Measurements from ENCODE around the gene LBH. TPM values are rescaled to one million over a fixed set of nuclear protein-coding genes. Genes with fewer than 3 reads are reported as not detected.

LBH gene
- total RNA-seq, 1 experiment from 2014 or later, result 159 TPM

DNA sequence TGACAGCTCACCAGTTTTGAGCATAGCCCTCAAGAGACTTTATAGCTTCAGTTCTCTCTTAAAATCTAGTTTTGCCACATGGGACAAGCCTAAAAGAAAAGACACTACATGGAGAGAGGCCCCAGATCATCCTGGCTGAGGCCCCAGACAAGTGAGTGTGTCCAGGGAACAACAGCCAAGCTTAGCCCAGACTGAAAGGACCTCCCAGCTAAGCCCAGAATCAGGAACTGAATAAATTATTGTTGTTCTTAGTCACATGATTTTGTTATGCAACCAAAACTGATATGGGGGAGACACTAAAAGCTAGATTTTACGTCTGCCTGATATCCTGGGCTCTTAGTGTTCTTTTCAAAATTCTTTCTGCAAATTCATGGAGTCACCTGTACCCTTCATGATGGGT lies 29.3 kb upstream of the LBH start:
- H3K27ac Mint-ChIP-seq (ENCODE audit: unreplicated experiment), result no peak overlapping the region
- ChIA-PET CTCF (interaction anchor here (0.7 to 1.2 kb wide), 2 partner anchors 37 to 139 kb away, joined by 3 to 5 read pairs; no protein-coding TSS in a partner anchor), POLR2A (interaction anchor here (0.5 to 0.6 kb wide), 2 partner anchors 31 to 38 kb away, joined by 3 to 14 read pairs; no protein-coding TSS in a partner anchor)

GRCh38 chr2:30203156-30203555 lies 28.2 kb upstream of the LBH start:
- no TSS peak for BruUV-seq (replicated peaks)
- Mint-ChIP-seq H3K27ac (ENCODE audit: unreplicated experiment) (no peak overlapping the region), H3K9me3 (ENCODE audit: unreplicated experiment) (no peaks in the 10 kb centered on the region), H3K36me3 (ENCODE audit: insufficient read depth, unreplicated experiment) (no peaks in the 10 kb centered on the region), H3K4me1 (ENCODE audit: low read depth, unreplicated experiment) (no peaks in the 10 kb centered on the region), H3K27me3 (ENCODE audit: insufficient read depth, unreplicated experiment) (no peaks in the 10 kb centered on the region), H3K4me3 (ENCODE audit: unreplicated experiment) (no peak overlapping the region)
- Histone ChIP-seq H3K4me1 (no peaks in the 10 kb centered on the region), H3K36me3 (ENCODE audit: control insufficient read depth, insufficient read depth, low read length) (no peaks in the 10 kb centered on the region), H3K9me3 (no peaks in the 10 kb centered on the region), H3K27me3 (replicated peaks; ENCODE audit: control insufficient read depth, insufficient read depth, low read length) (no peaks in the 10 kb centered on the region), H3K4me3 (ENCODE audit: low read depth, low read length) (no peak overlapping the region)
- CTCF ChIA-PET, result interaction anchor here (0.6 to 2.3 kb wide), 2 partner anchors 11 to 508 kb away, joined by 3 to 9 read pairs; no protein-coding TSS in a partner anchor
- DNase-seq, result no peak
- intact Hi-C loops (cut with micrococcal nuclease; ENCODE audit: unreplicated experiment), result no loop called here
- TF ChIP-seq, protein P1, sequence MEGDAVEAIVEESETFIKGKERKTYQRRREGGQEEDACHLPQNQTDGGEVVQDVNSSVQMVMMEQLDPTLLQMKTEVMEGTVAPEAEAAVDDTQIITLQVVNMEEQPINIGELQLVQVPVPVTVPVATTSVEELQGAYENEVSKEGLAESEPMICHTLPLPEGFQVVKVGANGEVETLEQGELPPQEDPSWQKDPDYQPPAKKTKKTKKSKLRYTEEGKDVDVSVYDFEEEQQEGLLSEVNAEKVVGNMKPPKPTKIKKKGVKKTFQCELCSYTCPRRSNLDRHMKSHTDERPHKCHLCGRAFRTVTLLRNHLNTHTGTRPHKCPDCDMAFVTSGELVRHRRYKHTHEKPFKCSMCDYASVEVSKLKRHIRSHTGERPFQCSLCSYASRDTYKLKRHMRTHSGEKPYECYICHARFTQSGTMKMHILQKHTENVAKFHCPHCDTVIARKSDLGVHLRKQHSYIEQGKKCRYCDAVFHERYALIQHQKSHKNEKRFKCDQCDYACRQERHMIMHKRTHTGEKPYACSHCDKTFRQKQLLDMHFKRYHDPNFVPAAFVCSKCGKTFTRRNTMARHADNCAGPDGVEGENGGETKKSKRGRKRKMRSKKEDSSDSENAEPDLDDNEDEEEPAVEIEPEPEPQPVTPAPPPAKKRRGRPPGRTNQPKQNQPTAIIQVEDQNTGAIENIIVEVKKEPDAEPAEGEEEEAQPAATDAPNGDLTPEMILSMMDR (IDR thresholded peaks at IDR 0.05; ENCODE audit: insufficient read depth in 1 of 2, low read depth in 1 of 2, low read length in 1 of 2, severe bottlenecking in 1 of 2, unreplicated experiment in 1 of 2), result no peak
- POLR2A ChIA-PET, result no interaction called here

More for the DNA sequence above, 29.3 kb upstream of the LBH start:
- intact Hi-C loops (cut with micrococcal nuclease; ENCODE audit: unreplicated experiment), result no loop called here
- Histone ChIP-seq H3K27me3 (replicated peaks; ENCODE audit: control insufficient read depth, insufficient read depth, low read length) (no peaks in the 10 kb centered on the region), H3K9me3 (no peaks in the 10 kb centered on the region), H3K4me1 (no peaks in the 10 kb centered on the region), H3K4me3 (ENCODE audit: low read depth, low read length) (no peak overlapping the region), H3K36me3 (ENCODE audit: control insufficient read depth, insufficient read depth, low read length) (no peaks in the 10 kb centered on the region)
- Mint-ChIP-seq H3K36me3 (ENCODE audit: insufficient read depth, unreplicated experiment) (no peaks in the 10 kb centered on the region), H3K9me3 (ENCODE audit: unreplicated experiment) (no peaks in the 10 kb centered on the region), H3K27me3 (ENCODE audit: insufficient read depth, unreplicated experiment) (no peaks in the 10 kb centered on the region), H3K4me1 (ENCODE audit: low read depth, unreplicated experiment) (no peaks in the 10 kb centered on the region), H3K4me3 (ENCODE audit: unreplicated experiment) (no peak overlapping the region)
- BruUV-seq (replicated peaks), result no TSS peak
- DNase-seq, result no peak
- TF ChIP-seq, protein P1 (IDR thresholded peaks at IDR 0.05; ENCODE audit: insufficient read depth in 1 of 2, low read depth in 1 of 2, low read length in 1 of 2, severe bottlenecking in 1 of 2, unreplicated experiment in 1 of 2), result no peak

DNA sequence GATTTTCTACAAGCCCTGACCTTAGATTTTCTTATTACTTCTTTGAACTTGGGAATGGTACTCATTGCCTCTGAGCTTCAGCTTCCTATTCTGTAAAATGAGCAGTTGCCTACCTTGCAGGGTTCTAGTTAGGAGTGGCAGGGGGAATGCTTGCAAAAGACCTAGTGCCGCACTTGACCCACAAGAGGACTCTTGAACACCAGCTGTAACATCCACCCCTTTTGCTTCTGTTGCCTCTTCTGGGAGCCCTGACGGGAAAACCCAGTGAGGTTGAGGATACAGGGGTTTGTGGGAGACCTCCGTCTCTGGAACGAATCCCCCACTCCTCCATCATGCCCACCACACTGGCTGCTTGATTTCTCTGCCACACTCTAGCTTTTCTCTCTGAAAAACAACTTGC lies 27.1 kb upstream of the LBH start:
- no peaks in the 10 kb centered on the region for H3K27me3 Mint-ChIP-seq (ENCODE audit: insufficient read depth, unreplicated experiment)
- no peak overlapping the region for H3K4me3 ChIP-seq (ENCODE audit: low read depth, low read length)
- no peak for DNase-seq
- H3K27me3 ChIP-seq (replicated peaks; ENCODE audit: control insufficient read depth, insufficient read depth, low read length), result no peaks in the 10 kb centered on the region
- TF ChIP-seq, protein P1 (IDR thresholded peaks at IDR 0.05; ENCODE audit: insufficient read depth in 1 of 2, low read depth in 1 of 2, low read length in 1 of 2, severe bottlenecking in 1 of 2, unreplicated experiment in 1 of 2), result no peak
- peaks cover 6% of the 10 kb centered on the region; the same call in 1 of the 2 replicates for H3K4me1 ChIP-seq
- intact Hi-C loops (cut with micrococcal nuclease; ENCODE audit: unreplicated experiment), result no loop called here
- POLR2A ChIA-PET, result no interaction called here
- no TSS peak for BruUV-seq (replicated peaks)
- H3K27ac Mint-ChIP-seq (ENCODE audit: unreplicated experiment), result no peak overlapping the region
- peaks cover 8% of the 10 kb centered on the region for H3K4me1 Mint-ChIP-seq (ENCODE audit: low read depth, unreplicated experiment)
- H3K9me3 ChIP-seq, result no peaks in the 10 kb centered on the region
- no peak overlapping the region for H3K4me3 Mint-ChIP-seq (ENCODE audit: unreplicated experiment)
- H3K9me3 Mint-ChIP-seq (ENCODE audit: unreplicated experiment), result no peaks in the 10 kb centered on the region
- no peaks in the 10 kb centered on the region for H3K36me3 ChIP-seq (ENCODE audit: control insufficient read depth, insufficient read depth, low read length)
- no peaks in the 10 kb centered on the region for H3K36me3 Mint-ChIP-seq (ENCODE audit: insufficient read depth, unreplicated experiment)
- CTCF ChIA-PET, result interaction anchor here (0.6 to 2.3 kb wide), 3 partner anchors 37 to 507 kb away, joined by 3 to 9 read pairs (median 5); no protein-coding TSS in a partner anchor

All from Caco-2 (cell line).